ENCODE data around the gene GPC6.

- no peak for TF ChIP-seq RARB (CRISPR knock-in tag; IDR thresholded peaks at IDR 0.05)
- TF ChIP-seq REST (IDR thresholded peaks at IDR 0.05) = no peak
These were observed 633.1 kb downstream of the GPC6 start for GRCh38 chr13:93859716-93860115.

Data from A549 (cell line).